ENCODE results near the gene U2SURP.

U2SURP gene

DNA sequence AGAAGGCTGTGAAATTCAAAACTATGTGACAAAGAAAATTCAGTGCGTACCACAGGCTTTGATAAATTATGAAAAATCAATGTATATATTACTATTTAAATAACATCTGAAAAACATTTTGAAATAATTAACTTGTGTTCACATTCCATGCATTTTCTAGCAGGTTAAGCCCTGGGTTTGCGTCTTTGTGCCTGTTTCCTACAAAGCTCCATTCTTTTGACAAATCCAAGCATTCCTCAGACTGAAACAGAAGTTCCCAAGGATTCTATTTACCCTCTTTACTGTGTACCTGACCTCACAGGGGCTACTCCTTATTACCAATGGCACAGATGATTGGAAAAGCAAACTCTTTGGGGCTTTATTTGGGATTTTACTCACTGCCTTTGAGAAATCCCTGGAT, 39.8 kb upstream of the U2SURP start:
- no peaks in the 10 kb centered on the region for H3K4me1 ChIP-seq (ENCODE audit: low read length)
- no peak overlapping the region for H3K9ac ChIP-seq (ENCODE audit: low read length)
- no peaks in the 10 kb centered on the region for H3K79me2 ChIP-seq (ENCODE audit: low read length)
- 0 out of 2 replicates have a peak, but pooled peaks cover 3% of the 10 kb centered on the region for H3K27me3 ChIP-seq (replicated peaks; ENCODE audit: insufficient read depth, low read length)
- H4K20me1 ChIP-seq (ENCODE audit: insufficient read depth, low read length), result no peaks in the 10 kb centered on the region
- no peak for DNase-seq
- H3K27ac ChIP-seq (ENCODE audit: low read length), result no peak overlapping the region
- no peak overlapping the region for H3K4me2 ChIP-seq (ENCODE audit: low read depth, low read length)
- H3K9me2 ChIP-seq (replicated peaks; ENCODE audit: insufficient read depth, low read length), result no peaks in the 10 kb centered on the region
- no peak for TF ChIP-seq EZH2 (optimal IDR thresholded peaks at IDR 0.05; ENCODE audit: low read depth, low read length)
- no peak for TF ChIP-seq EZH2phosphoT487 (IDR thresholded peaks at IDR 0.05; ENCODE audit: low read length)
- no peak for TF ChIP-seq CTCF (IDR thresholded peaks at IDR 0.05; ENCODE audit: low read length)
- H2AFZ ChIP-seq (ENCODE audit: low read length), result no peak overlapping the region
- H3K36me3 ChIP-seq (replicated peaks; ENCODE audit: insufficient read depth, low read length), result no peaks in the 10 kb centered on the region
- H3F3A ChIP-seq (ENCODE audit: insufficient read depth, low read length), result no peaks in the 10 kb centered on the region
- no peaks in the 10 kb centered on the region for H3K9me3 ChIP-seq (replicated peaks; ENCODE audit: insufficient read depth, low read length)
- no peak overlapping the region for H3K4me3 ChIP-seq (ENCODE audit: low read length)

- H3K9ac ChIP-seq (ENCODE audit: low read length), result no peak overlapping the region
- no peaks in the 10 kb centered on the region for H4K20me1 ChIP-seq (ENCODE audit: insufficient read depth, low read length)
- DNase-seq, result no peak
- H3F3A ChIP-seq (ENCODE audit: insufficient read depth, low read length), result no peaks in the 10 kb centered on the region
- no peaks in the 10 kb centered on the region for H3K36me3 ChIP-seq (replicated peaks; ENCODE audit: insufficient read depth, low read length)
- H3K4me2 ChIP-seq (ENCODE audit: low read depth, low read length), result no peak overlapping the region
- no peak for TF ChIP-seq EZH2 (optimal IDR thresholded peaks at IDR 0.05; ENCODE audit: low read depth, low read length)
- no peak for TF ChIP-seq CTCF (IDR thresholded peaks at IDR 0.05; ENCODE audit: low read length)
- no peak for TF ChIP-seq EZH2phosphoT487 (IDR thresholded peaks at IDR 0.05; ENCODE audit: low read length)
- H2AFZ ChIP-seq (ENCODE audit: low read length), result no peak overlapping the region
- H3K27me3 ChIP-seq (replicated peaks; ENCODE audit: insufficient read depth, low read length), result 0 out of 2 replicates have a peak, but pooled peaks cover 3% of the 10 kb centered on the region
- no peaks in the 10 kb centered on the region for H3K9me3 ChIP-seq (replicated peaks; ENCODE audit: insufficient read depth, low read length)
- H3K9me2 ChIP-seq (replicated peaks; ENCODE audit: insufficient read depth, low read length), result no peaks in the 10 kb centered on the region
- H3K79me2 ChIP-seq (ENCODE audit: low read length), result no peaks in the 10 kb centered on the region
- H3K4me1 ChIP-seq (ENCODE audit: low read length), result no peaks in the 10 kb centered on the region
- H3K4me3 ChIP-seq (ENCODE audit: low read length), result no peak overlapping the region
- no peak overlapping the region for H3K27ac ChIP-seq (ENCODE audit: low read length)
Measured at GRCh38 chr3:142962175-142962519, 39.2 kb upstream of the U2SURP start.

GRCh38 chr3:142962520-142963233, 38.7 kb upstream of the U2SURP start:
- no peak overlapping the region for H3K4me3 ChIP-seq (ENCODE audit: low read length)
- TF ChIP-seq EZH2 (optimal IDR thresholded peaks at IDR 0.05; ENCODE audit: low read depth, low read length) (no peak), EZH2phosphoT487 (IDR thresholded peaks at IDR 0.05; ENCODE audit: low read length) (no peak), CTCF (IDR thresholded peaks at IDR 0.05; ENCODE audit: low read length) (no peak)
- no peak for DNase-seq
- no peaks in the 10 kb centered on the region for H3K79me2 ChIP-seq (ENCODE audit: low read length)
- H3K4me1 ChIP-seq (ENCODE audit: low read length), result no peaks in the 10 kb centered on the region
- H3K36me3 ChIP-seq (replicated peaks; ENCODE audit: insufficient read depth, low read length), result no peaks in the 10 kb centered on the region
- no peak overlapping the region for H3K9ac ChIP-seq (ENCODE audit: low read length)
- peak overlapping the region; percentile 51; the same call in 1 of the 2 replicates for H3K4me2 ChIP-seq (ENCODE audit: low read depth, low read length)
- 0 out of 2 replicates have a peak, but pooled peaks cover 3% of the 10 kb centered on the region for H3K27me3 ChIP-seq (replicated peaks; ENCODE audit: insufficient read depth, low read length)
- H3K9me2 ChIP-seq (replicated peaks; ENCODE audit: insufficient read depth, low read length), result no peaks in the 10 kb centered on the region
- H3K27ac ChIP-seq (ENCODE audit: low read length), result no peak overlapping the region
- H3K9me3 ChIP-seq (replicated peaks; ENCODE audit: insufficient read depth, low read length), result no peaks in the 10 kb centered on the region
- no peak overlapping the region for H2AFZ ChIP-seq (ENCODE audit: low read length)
- no peaks in the 10 kb centered on the region for H4K20me1 ChIP-seq (ENCODE audit: insufficient read depth, low read length)
- H3F3A ChIP-seq (ENCODE audit: insufficient read depth, low read length), result no peaks in the 10 kb centered on the region

Measured in MM.1S (cell line).